Upper lobe of left lung (tissue), 4 donors: ENCODE results near the gene TMEM245.
A peak's percentile ranks its signal among the peaks of the same experiment; 100 is the strongest.

Experiments used
- POLR2A ChIP-seq, 4 donors: fragments of 450-650 bp; IDR thresholded peaks; one replicate each; pipeline ENCODE4 v1.5.1; 2016 to 2017; ENCODE audit warnings: antibody characterized with exemption in 4 of 4, mild to moderate bottlenecking in 2 of 4
- TF ChIP-seq, protein P1 (sequence below), 6 experiments: fragments of 450-650 bp in 4 of 6; fragments of 200-600 bp in 2 of 6; sonication (generic) in 2 of 6; IDR thresholded peaks; one replicate each; pipeline ENCODE4 v1.5.1; 2016 to 2019; ENCODE audit warnings: antibody characterized with exemption in 6 of 6

DNA sequence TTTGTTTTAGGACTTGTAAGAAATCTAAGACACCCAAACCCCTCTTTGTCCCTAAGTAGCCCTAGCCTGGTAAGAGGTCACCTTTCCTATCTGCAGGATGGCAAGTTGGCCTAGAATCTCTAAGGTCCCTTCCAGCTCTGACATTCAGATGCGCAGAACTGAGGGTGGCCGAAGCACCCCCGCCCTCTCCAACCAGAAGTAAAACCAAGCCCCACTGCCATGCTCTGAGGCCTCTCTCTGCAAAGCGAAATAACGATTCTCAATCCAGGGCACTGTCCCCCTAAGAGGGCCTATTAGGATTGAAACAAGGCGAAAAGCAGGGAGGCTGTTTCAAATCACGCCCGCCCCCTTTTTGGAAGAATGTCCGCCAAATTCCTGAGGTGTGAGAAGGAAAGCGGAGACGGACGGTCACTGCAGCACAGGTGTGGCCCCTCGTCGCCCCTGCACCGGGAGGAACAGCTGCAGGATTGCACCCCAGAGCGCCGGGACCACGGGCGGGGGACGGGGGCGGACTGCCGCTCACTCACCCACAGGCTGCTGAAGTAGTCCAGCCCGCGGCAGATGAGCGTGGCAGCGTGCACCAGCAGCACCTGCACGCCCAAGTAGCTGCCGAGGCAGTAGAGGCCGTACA, 824 bp downstream of the TMEM245 start:
- TF ChIP-seq POLR2A (IDR thresholded peaks at IDR 0.05): peak in 1 of 4 donors; percentile 8
- TF ChIP-seq, protein P1, sequence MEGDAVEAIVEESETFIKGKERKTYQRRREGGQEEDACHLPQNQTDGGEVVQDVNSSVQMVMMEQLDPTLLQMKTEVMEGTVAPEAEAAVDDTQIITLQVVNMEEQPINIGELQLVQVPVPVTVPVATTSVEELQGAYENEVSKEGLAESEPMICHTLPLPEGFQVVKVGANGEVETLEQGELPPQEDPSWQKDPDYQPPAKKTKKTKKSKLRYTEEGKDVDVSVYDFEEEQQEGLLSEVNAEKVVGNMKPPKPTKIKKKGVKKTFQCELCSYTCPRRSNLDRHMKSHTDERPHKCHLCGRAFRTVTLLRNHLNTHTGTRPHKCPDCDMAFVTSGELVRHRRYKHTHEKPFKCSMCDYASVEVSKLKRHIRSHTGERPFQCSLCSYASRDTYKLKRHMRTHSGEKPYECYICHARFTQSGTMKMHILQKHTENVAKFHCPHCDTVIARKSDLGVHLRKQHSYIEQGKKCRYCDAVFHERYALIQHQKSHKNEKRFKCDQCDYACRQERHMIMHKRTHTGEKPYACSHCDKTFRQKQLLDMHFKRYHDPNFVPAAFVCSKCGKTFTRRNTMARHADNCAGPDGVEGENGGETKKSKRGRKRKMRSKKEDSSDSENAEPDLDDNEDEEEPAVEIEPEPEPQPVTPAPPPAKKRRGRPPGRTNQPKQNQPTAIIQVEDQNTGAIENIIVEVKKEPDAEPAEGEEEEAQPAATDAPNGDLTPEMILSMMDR (IDR thresholded peaks at IDR 0.05): no peak
